ENCODE data around the gene IDE. TPM values are rescaled to one million over a fixed set of nuclear protein-coding genes. Genes with fewer than 3 reads are reported as not detected.
A peak's percentile ranks its signal among the peaks of the same experiment; 100 is the strongest.

The IDE gene
- total RNA-seq, 1 donor from 2014 or later: 25.7 TPM

DNA sequence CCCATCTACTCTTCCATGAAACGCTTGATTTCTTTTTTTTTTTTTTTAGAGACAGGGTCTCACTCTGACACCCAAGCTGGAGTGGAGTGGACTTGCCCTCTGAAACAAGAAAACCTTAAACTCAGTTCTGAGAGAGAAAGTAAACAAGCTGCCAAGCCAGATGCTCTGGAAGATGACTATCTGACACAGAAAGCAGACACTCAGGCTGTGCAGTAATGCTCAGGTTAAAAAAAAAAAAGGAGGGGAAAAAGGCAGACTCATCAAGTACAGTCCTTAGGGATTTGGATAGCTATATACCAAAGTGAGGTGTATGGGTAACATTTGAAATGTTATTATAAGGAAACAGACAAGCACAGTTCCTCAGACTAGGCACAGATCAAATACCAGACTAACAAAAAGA lies 80.5 kb downstream of the IDE start:
- H3K27me3 ChIP-seq (ENCODE audit: control insufficient read depth, insufficient read depth, low read length): no peaks in the 10 kb centered on the region
- DNase-seq (ENCODE audit: low read depth): no peak
- no peak overlapping the region for H3K4me3 ChIP-seq (ENCODE audit: low read depth, low read length)
- no peaks in the 10 kb centered on the region for H3K36me3 ChIP-seq (ENCODE audit: control insufficient read depth, insufficient read depth, low read length)
- TF ChIP-seq, protein P1, sequence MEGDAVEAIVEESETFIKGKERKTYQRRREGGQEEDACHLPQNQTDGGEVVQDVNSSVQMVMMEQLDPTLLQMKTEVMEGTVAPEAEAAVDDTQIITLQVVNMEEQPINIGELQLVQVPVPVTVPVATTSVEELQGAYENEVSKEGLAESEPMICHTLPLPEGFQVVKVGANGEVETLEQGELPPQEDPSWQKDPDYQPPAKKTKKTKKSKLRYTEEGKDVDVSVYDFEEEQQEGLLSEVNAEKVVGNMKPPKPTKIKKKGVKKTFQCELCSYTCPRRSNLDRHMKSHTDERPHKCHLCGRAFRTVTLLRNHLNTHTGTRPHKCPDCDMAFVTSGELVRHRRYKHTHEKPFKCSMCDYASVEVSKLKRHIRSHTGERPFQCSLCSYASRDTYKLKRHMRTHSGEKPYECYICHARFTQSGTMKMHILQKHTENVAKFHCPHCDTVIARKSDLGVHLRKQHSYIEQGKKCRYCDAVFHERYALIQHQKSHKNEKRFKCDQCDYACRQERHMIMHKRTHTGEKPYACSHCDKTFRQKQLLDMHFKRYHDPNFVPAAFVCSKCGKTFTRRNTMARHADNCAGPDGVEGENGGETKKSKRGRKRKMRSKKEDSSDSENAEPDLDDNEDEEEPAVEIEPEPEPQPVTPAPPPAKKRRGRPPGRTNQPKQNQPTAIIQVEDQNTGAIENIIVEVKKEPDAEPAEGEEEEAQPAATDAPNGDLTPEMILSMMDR (IDR thresholded peaks at IDR 0.05; ENCODE audit: insufficient read depth, low read length, poor library complexity, severe bottlenecking): no peak

DNA sequence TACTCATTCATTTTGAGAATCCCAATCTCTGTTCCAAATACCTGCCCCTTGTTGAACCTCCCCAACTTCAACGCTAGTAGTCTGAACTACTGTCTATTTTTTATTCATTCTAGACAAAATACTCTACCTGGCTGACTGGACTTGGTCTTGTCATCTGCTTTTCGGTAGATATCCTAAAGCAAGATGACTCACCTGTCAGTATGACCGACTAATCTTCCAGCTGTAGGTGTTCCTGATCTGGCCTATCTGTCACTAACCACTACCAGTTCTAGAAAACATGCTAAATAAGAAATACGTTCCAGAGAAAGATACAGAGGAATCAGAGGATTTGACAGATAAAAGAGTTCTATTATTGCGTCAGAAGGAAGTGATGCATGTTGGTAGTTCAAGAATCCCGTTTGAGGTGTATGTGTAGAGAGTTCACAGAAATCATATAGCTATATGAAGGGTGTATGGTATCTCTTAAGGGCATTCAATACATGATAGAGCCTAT lies 81.1 kb downstream of the IDE start:
- Histone ChIP-seq H3K27me3 (ENCODE audit: control insufficient read depth, insufficient read depth, low read length) (no peaks in the 10 kb centered on the region), H3K4me3 (ENCODE audit: low read depth, low read length) (no peak overlapping the region), H3K36me3 (ENCODE audit: control insufficient read depth, insufficient read depth, low read length) (no peaks in the 10 kb centered on the region)
- no peak for DNase-seq (ENCODE audit: low read depth)
- TF ChIP-seq, protein P1 (IDR thresholded peaks at IDR 0.05; ENCODE audit: insufficient read depth, low read length, poor library complexity, severe bottlenecking): no peak

DNA sequence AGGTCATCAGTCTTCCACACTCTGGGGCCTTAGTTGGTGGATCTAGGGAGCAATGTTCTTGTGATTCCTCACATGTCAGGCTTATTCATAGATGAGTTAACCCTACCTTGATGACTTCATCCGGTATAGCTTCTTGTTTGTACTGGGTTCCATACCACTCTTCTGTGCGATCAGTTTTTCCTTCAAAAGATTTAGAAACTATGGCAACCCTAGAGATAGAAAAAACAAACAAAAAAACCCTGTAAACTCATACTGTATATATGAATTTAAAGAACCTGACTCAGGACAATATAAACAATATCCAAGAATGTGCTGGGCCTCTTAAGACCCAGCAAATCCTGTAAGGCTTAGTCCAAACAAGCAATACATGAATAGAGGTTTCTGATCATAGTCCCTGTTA lies 83.5 kb downstream of the IDE start:
- DNase-seq (ENCODE audit: low read depth): peak; percentile 1
- Histone ChIP-seq H3K36me3 (ENCODE audit: control insufficient read depth, insufficient read depth, low read length) (no peaks in the 10 kb centered on the region), H3K4me3 (ENCODE audit: low read depth, low read length) (no peak overlapping the region), H3K27me3 (ENCODE audit: control insufficient read depth, insufficient read depth, low read length) (no peaks in the 10 kb centered on the region)
- TF ChIP-seq, protein P1 (IDR thresholded peaks at IDR 0.05; ENCODE audit: insufficient read depth, low read length, poor library complexity, severe bottlenecking): no peak

DNA sequence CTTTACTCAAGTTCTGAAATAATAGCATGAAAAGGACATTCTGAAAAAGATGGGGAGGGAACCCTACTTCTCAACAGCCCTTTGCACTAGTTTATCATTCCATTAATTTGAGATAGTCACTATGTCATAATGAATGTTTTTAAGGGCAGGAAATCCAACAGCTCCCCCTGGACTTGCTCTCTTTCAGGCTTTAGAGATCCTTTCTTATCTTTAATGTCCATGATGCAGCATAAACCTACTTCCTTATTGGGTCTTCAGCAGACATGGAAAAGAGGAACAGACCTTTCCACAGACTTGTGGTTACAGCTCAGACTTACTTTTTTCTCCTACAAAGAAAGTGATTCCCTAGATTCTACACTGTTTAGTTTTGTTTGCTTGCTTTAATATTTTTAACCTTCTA lies 87.3 kb downstream of the IDE start:
- Histone ChIP-seq H3K36me3 (ENCODE audit: control insufficient read depth, insufficient read depth, low read length) (peaks cover 2% of the 10 kb centered on the region), H3K27me3 (ENCODE audit: control insufficient read depth, insufficient read depth, low read length) (no peaks in the 10 kb centered on the region), H3K4me3 (ENCODE audit: low read depth, low read length) (no peak overlapping the region)
- no peak for DNase-seq (ENCODE audit: low read depth)
- TF ChIP-seq, protein P1 (IDR thresholded peaks at IDR 0.05; ENCODE audit: insufficient read depth, low read length, poor library complexity, severe bottlenecking): no peak

DNA sequence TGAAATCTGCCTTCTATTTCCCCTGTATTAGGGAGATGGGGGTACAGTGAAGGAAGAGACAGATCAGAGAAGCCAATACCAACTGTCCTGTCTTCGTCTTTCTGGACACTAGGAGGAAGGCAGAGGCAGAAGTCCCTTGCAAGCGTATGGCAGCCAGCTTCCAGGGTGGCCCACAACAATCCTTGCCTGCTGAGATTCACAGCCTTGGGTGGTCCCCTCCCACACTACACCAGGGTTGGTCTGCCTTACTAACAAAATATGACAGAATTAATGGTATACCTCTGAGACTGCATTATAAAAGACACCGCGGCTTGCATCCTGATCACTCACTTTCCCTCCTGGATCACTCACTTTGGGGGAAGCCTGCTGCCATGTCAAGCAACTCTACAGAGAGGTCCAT lies 90.4 kb downstream of the IDE start:
- Histone ChIP-seq H3K36me3 (ENCODE audit: control insufficient read depth, insufficient read depth, low read length) (peaks cover 2% of the 10 kb centered on the region), H3K4me3 (ENCODE audit: low read depth, low read length) (no peak overlapping the region), H3K27me3 (ENCODE audit: control insufficient read depth, insufficient read depth, low read length) (no peaks in the 10 kb centered on the region)
- no peak for DNase-seq (ENCODE audit: low read depth)
- TF ChIP-seq, protein P1 (IDR thresholded peaks at IDR 0.05; ENCODE audit: insufficient read depth, low read length, poor library complexity, severe bottlenecking): no peak

DNA sequence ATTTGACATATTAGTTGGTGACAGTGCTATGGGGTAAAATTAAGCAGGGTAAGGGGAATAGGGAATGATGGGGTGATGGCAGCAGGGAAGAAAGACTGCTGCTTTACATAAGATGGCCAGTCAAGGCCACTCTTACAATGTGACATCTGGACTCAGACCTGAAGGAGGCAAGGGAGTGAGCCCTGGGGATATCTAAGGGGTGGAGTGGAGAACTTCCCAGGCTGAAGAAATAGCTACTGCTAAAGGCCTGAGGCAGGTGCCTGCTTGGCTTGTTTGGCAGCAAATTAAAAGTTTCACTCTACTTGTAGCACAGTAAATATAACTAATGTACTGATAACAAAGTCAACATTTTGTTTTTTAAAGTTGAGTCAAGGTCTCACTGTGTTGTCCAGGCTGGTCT lies 93.5 kb downstream of the IDE start:
- peaks cover 2% of the 10 kb centered on the region for H3K36me3 ChIP-seq (ENCODE audit: control insufficient read depth, insufficient read depth, low read length)
- no peaks in the 10 kb centered on the region for H3K27me3 ChIP-seq (ENCODE audit: control insufficient read depth, insufficient read depth, low read length)
- TF ChIP-seq, protein P1 (IDR thresholded peaks at IDR 0.05; ENCODE audit: insufficient read depth, low read length, poor library complexity, severe bottlenecking): no peak
- H3K4me3 ChIP-seq (ENCODE audit: low read depth, low read length): no peak overlapping the region
- no peak for DNase-seq (ENCODE audit: low read depth)
